HCT116 (cell line): ENCODE measurements around the gene CDCP1. TPM values are rescaled to one million over a fixed set of nuclear protein-coding genes. Genes with fewer than 3 reads are reported as not detected.

Experiments
- ATAC-seq: fragments of 200-7000 bp; cut with Tn5 transposase; 2 replicates; pipeline ENCODE4 v1.9.1; 2020; ENCODE audit warnings: mild to moderate bottlenecking, moderate library complexity
- BruUV-seq: library from RNA; stranded (reverse); fragments of 400-500 nt; replicated peaks from 2 replicates; lab custom pipeline; 2021; lab: Mats Ljungman, UMichigan
- CTCF ChIA-PET: fragments of 300-600 bp; sonication (Branson Sonifier 250); formaldehyde crosslinking; loops from one replicate; lab custom pipeline; 2021; ENCODE audit warnings: antibody characterized with exemption; lab: Charles Lee
- POLR2A ChIA-PET: fragments of 300-600, 350-600 bp; sonication (Branson Sonifier 250); formaldehyde crosslinking; loops from one replicate; lab custom pipeline; 2021; ENCODE audit warnings: antibody characterized with exemption; lab: Charles Lee
- RAD21 ChIA-PET, 2 experiments: fragments of 300-600 bp; sonication (Branson Sonifier 250); formaldehyde crosslinking; loops; one replicate each; lab custom pipeline; 2023; ENCODE audit warnings: low total read pairs in 2 of 2; ENCODE audit not compliant: uncharacterized antibody in 2 of 2, unreplicated experiment in 2 of 2, low non-redundant PET in 1 of 2; lab: Charles Lee
- DNase-seq: peaks from one replicate; pipeline ENCODE4 v3.0.0-alpha.2; 2010; ENCODE audit warnings: low read depth, low spot score
- H2AFZ ChIP-seq: fragments of 200-600 bp; shearing (Covaris generic), sonication (generic); 2 replicates; pipeline ENCODE4 v1.6.1; 2017; ENCODE audit warnings: low read depth, mixed run types, mixed read lengths, antibody characterized with exemption, low read length; ENCODE audit not compliant: poor library complexity, severe bottlenecking
- H3K27ac ChIP-seq: 2 replicates; pipeline ENCODE4 v1.5.1; 2012; ENCODE audit warnings: low read depth, low read length
- H3K27me3 ChIP-seq: fragments of 200-600 bp; sonication (generic); 2 replicates; pipeline ENCODE4 v1.6.1; 2016; ENCODE audit warnings: mixed run types, low read length, mixed read lengths; ENCODE audit not compliant: insufficient read depth
- H3K36me3 ChIP-seq, 2 experiments: fragments of 200-500 bp in 1 of 2; fragments of 200-600 bp in 1 of 2; sonication (Bioruptor generic) in 1 of 2; sonication (generic) in 1 of 2; 2 replicates each; pipeline versions ENCODE4 v1.5.1 to v1.6.1; 2014 to 2016; ENCODE audit warnings: low read length in 2 of 2, inconsistent platforms in 1 of 2, mixed read lengths in 1 of 2, mixed run types in 1 of 2; ENCODE audit not compliant: insufficient read depth in 2 of 2, control insufficient read depth in 1 of 2
- H3K4me1 ChIP-seq, 2 experiments: fragments of 200-600 bp in 1 of 2; sonication (generic) in 1 of 2; 2 replicates each; pipeline versions ENCODE4 v1.5.1 to v1.6.1; 2012 to 2017; ENCODE audit warnings: low read length in 2 of 2, inconsistent platforms in 1 of 2, mild to moderate bottlenecking in 1 of 2, mixed read lengths in 1 of 2, mixed run types in 1 of 2, moderate library complexity in 1 of 2; ENCODE audit not compliant: insufficient read depth in 2 of 2, control insufficient read depth in 1 of 2
- H3K4me2 ChIP-seq: fragments of 200-600 bp; sonication (generic); 2 replicates; pipeline ENCODE4 v1.6.1; 2017; ENCODE audit warnings: mixed run types, low read length, mixed read lengths
- H3K4me3 ChIP-seq, 2 experiments: fragments of 200-600 bp in 1 of 2; sonication (generic) in 1 of 2; replicated peaks in 1 of 2; 2 replicates each; pipeline ENCODE4 v1.5.1; 2011 to 2016; ENCODE audit warnings: low read length in 2 of 2, control low read depth in 1 of 2, low read depth in 1 of 2, mild to moderate bottlenecking in 1 of 2, mixed read lengths in 1 of 2, mixed run types in 1 of 2
- H3K79me2 ChIP-seq: fragments of 200-600 bp; sonication (generic); 2 replicates; pipeline ENCODE4 v1.6.1; 2017; ENCODE audit warnings: mild to moderate bottlenecking, mixed run types, low read length, moderate library complexity, mixed read lengths; ENCODE audit not compliant: insufficient read depth
- H3K9ac ChIP-seq: fragments of 200-600 bp; sonication (generic); 2 replicates; pipeline ENCODE4 v1.6.1; 2016; ENCODE audit warnings: low read length, mixed read lengths
- H3K9me2 ChIP-seq: fragments of 200-600 bp; sonication (generic), shearing (Covaris generic); 2 replicates; pipeline ENCODE4 v1.6.1; 2017; ENCODE audit warnings: mixed run types, mild to moderate bottlenecking, moderate library complexity; ENCODE audit not compliant: insufficient read depth
- H3K9me3 ChIP-seq, 2 experiments: fragments of 200-500 bp in 1 of 2; fragments of 200-600 bp in 1 of 2; sonication (Bioruptor generic) in 1 of 2; sonication (generic) in 1 of 2; 2 replicates each; pipeline ENCODE4 v1.6.1; 2014 to 2017; ENCODE audit warnings: low read length in 2 of 2, mixed read lengths in 2 of 2, inconsistent platforms in 1 of 2, low read depth in 1 of 2, mild to moderate bottlenecking in 1 of 2, mixed run types in 1 of 2, moderate library complexity in 1 of 2; ENCODE audit not compliant: control insufficient read depth in 1 of 2, insufficient read depth in 1 of 2
- H4K20me1 ChIP-seq: fragments of 200-600 bp; sonication (generic), shearing (Covaris generic); 2 replicates; pipeline ENCODE4 v1.6.1; 2017; ENCODE audit warnings: mixed run types, mild to moderate bottlenecking, moderate library complexity; ENCODE audit not compliant: insufficient read depth
- CEBPB ChIP-seq: IDR thresholded peaks from 2 replicates; pipeline ENCODE4 v1.6.1; 2012; ENCODE audit warnings: low read depth
- ELF1 ChIP-seq: IDR thresholded peaks from 2 replicates; pipeline ENCODE4 v1.6.1; 2012; ENCODE audit warnings: low read depth, borderline replicate concordance
- EZH2phosphoT487 ChIP-seq: fragments of 200-600 bp; IDR thresholded peaks from 2 replicates; pipeline ENCODE4 v1.6.1; 2018; ENCODE audit warnings: antibody characterized with exemption, borderline replicate concordance
- FOSL1 ChIP-seq: IDR thresholded peaks from 2 replicates; pipeline ENCODE4 v1.6.1; 2012; ENCODE audit warnings: low read depth
- POLR2A ChIP-seq: IDR thresholded peaks from 2 replicates; pipeline ENCODE4 v1.7.0; 2011; ENCODE audit warnings: borderline replicate concordance; ENCODE audit not compliant: insufficient read depth, insufficient read length; ENCODE audit errors: extremely low read depth
- RAD21 ChIP-seq: IDR thresholded peaks from 2 replicates; pipeline ENCODE4 v1.6.1; 2012; ENCODE audit warnings: low read depth, mild to moderate bottlenecking
- SIN3A ChIP-seq: IDR thresholded peaks from 2 replicates; pipeline ENCODE4 v1.6.1; 2012; ENCODE audit warnings: low read depth
- SRF ChIP-seq: IDR thresholded peaks from 2 replicates; pipeline ENCODE4 v1.6.1; 2012; ENCODE audit warnings: low read depth
- TCF7L2 ChIP-seq: IDR thresholded peaks from 2 replicates; pipeline ENCODE4 v1.7.0; 2011; ENCODE audit warnings: borderline replicate concordance, inconsistent platforms; ENCODE audit not compliant: insufficient read depth, insufficient read length; ENCODE audit errors: extremely low read depth
- ZFX ChIP-seq: fragments of 450-650 bp; IDR thresholded peaks from 2 replicates; pipeline ENCODE4 v1.6.1; 2017
- ZNF274 ChIP-seq: fragments of 200-500 bp; sonication (Bioruptor generic); IDR thresholded peaks from 2 replicates; pipeline ENCODE4 v1.6.1; 2014; ENCODE audit warnings: mild to moderate bottlenecking, low read depth, low read length, inconsistent platforms
- intact Hi-C: fragments of 100-400 bp; cut with micrococcal nuclease; formaldehyde crosslinking; loops from 2 replicates; pipeline ENCODE4 v1.10.0; 2022
- total RNA-seq: library from RNA; stranded (reverse); gene quantifications from one replicate; pipeline ENCODE4 v1.2.1, GENCODE V29; 2021; ENCODE audit not compliant: unreplicated experiment
- TF ChIP-seq, protein P1 (sequence below): IDR thresholded peaks from 2 replicates; pipeline ENCODE4 v1.6.1; 2012
- TF ChIP-seq, protein P2 (sequence below): IDR thresholded peaks from 2 replicates; pipeline ENCODE4 v1.6.1; 2011; ENCODE audit warnings: mild to moderate bottlenecking, low read length, moderate library complexity; ENCODE audit not compliant: insufficient replicate concordance; ENCODE audit errors: extremely low read depth
- TF ChIP-seq, protein P3 (sequence below): IDR thresholded peaks from 2 replicates; pipeline ENCODE4 v1.6.1; 2012
- TF ChIP-seq, protein P4 (sequence below): IDR thresholded peaks from 2 replicates; pipeline ENCODE4 v1.6.1; 2012; ENCODE audit warnings: low read depth

CDCP1 gene
- total RNA-seq, 1 experiment from 2014 or later: 196 TPM

DNA sequence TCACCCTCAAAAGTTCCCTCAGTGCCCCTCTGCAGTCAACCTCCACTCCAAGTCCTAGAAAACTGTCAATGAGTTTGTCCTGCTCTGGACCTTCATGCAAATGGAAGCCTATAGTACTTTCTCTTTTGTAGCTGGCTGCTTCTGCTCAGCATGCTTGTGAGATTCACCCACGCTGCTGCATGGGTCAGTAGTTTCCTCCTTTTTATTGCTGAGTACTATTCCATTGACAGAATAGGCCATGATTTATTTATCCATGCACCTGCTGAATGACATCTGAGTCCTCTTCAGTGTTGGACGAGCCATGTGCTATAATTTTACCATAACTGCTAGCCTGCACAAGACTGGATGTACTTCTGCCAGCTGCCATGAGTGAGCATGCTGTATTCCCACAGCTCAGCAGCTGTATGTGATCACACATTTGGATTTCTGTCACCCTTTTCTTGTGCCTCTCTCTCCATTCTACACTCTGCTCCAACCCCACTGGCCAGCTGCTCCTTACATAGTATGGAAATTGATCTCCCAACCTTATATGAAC lies 26.3 kb downstream of the CDCP1 start:
- ATAC-seq: peak; percentile 7; the same call in 1 of the 2 replicates
- H3K27ac ChIP-seq: peak overlapping the region; percentile 91; the same call in 1 of the 2 replicates

More for the DNA sequence above, 26.3 kb downstream of the CDCP1 start:
- Histone ChIP-seq H3K4me2 (peak overlapping the region; percentile 68), H3K4me3 (0 out of 4 replicates have a peak overlapping the region, but pooled peaks of 1 of the 2 experiments have one; percentile 8), H3K4me1 (peaks cover 67 to 82% of the 10 kb centered on the region in 2 experiments), H3K9me2 (no peaks in the 10 kb centered on the region), H3K9me3 (no peaks in the 10 kb centered on the region), H3K27me3 (no peaks in the 10 kb centered on the region), H4K20me1 (no peaks in the 10 kb centered on the region), H3K36me3 (peaks cover 16 to 20% of the 10 kb centered on the region in 2 experiments), H3K79me2 (peaks cover 99% of the 10 kb centered on the region), H3K9ac (peak overlapping the region; percentile 44), H2AFZ (no peak overlapping the region)
- ChIA-PET POLR2A (interaction anchor here (1.6 kb wide), 1 partner anchor 15 kb away, joined by 3 read pairs; no protein-coding TSS in a partner anchor), CTCF (interaction anchor here (1.3 kb wide), 1 partner anchor 90 kb away, joined by 4 read pairs; no protein-coding TSS in a partner anchor), RAD21 (interaction anchor here in 1 of 2 experiments (1.4 kb wide), 1 partner anchor 90 kb away, joined by 3 read pairs; no protein-coding TSS in a partner anchor)
- intact Hi-C loops: loop anchor here (5.0 kb wide), 1 partner anchor 78 kb away; no protein-coding TSS in a partner anchor
- no TSS peak for BruUV-seq
- TF ChIP-seq ZNF274: no peak
- TF ChIP-seq ELF1: no peak
- TF ChIP-seq SIN3A: no peak
- TF ChIP-seq EZH2phosphoT487: no peak
- no peak for TF ChIP-seq ZFX
- no peak for TF ChIP-seq RAD21
- TF ChIP-seq SRF: no peak
- TF ChIP-seq TCF7L2: no peak
- no peak for TF ChIP-seq FOSL1
- TF ChIP-seq POLR2A: no peak
- TF ChIP-seq, protein P1, sequence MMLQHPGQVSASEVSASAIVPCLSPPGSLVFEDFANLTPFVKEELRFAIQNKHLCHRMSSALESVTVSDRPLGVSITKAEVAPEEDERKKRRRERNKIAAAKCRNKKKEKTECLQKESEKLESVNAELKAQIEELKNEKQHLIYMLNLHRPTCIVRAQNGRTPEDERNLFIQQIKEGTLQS: no peak
- TF ChIP-seq, protein P2, sequence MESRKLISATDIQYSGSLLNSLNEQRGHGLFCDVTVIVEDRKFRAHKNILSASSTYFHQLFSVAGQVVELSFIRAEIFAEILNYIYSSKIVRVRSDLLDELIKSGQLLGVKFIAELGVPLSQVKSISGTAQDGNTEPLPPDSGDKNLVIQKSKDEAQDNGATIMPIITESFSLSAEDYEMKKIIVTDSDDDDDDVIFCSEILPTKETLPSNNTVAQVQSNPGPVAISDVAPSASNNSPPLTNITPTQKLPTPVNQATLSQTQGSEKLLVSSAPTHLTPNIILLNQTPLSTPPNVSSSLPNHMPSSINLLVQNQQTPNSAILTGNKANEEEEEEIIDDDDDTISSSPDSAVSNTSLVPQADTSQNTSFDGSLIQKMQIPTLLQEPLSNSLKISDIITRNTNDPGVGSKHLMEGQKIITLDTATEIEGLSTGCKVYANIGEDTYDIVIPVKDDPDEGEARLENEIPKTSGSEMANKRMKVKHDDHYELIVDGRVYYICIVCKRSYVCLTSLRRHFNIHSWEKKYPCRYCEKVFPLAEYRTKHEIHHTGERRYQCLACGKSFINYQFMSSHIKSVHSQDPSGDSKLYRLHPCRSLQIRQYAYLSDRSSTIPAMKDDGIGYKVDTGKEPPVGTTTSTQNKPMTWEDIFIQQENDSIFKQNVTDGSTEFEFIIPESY: no peak
- TF ChIP-seq CEBPB: no peak
- TF ChIP-seq, protein P3, sequence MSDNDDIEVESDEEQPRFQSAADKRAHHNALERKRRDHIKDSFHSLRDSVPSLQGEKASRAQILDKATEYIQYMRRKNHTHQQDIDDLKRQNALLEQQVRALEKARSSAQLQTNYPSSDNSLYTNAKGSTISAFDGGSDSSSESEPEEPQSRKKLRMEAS: no peak
- TF ChIP-seq, protein P4, sequence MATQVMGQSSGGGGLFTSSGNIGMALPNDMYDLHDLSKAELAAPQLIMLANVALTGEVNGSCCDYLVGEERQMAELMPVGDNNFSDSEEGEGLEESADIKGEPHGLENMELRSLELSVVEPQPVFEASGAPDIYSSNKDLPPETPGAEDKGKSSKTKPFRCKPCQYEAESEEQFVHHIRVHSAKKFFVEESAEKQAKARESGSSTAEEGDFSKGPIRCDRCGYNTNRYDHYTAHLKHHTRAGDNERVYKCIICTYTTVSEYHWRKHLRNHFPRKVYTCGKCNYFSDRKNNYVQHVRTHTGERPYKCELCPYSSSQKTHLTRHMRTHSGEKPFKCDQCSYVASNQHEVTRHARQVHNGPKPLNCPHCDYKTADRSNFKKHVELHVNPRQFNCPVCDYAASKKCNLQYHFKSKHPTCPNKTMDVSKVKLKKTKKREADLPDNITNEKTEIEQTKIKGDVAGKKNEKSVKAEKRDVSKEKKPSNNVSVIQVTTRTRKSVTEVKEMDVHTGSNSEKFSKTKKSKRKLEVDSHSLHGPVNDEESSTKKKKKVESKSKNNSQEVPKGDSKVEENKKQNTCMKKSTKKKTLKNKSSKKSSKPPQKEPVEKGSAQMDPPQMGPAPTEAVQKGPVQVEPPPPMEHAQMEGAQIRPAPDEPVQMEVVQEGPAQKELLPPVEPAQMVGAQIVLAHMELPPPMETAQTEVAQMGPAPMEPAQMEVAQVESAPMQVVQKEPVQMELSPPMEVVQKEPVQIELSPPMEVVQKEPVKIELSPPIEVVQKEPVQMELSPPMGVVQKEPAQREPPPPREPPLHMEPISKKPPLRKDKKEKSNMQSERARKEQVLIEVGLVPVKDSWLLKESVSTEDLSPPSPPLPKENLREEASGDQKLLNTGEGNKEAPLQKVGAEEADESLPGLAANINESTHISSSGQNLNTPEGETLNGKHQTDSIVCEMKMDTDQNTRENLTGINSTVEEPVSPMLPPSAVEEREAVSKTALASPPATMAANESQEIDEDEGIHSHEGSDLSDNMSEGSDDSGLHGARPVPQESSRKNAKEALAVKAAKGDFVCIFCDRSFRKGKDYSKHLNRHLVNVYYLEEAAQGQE: no peak
- DNase-seq: no peak
